HG02798 (cell line): ENCODE results near the gene SRBD1.

Source experiments
- ATAC-seq: cut with Tn5 transposase; IDR thresholded peaks from one replicate; pipeline ENCODE4 v1.9.1; 2021; ENCODE audit warnings: mild to moderate bottlenecking; ENCODE audit not compliant: unreplicated experiment, poor library complexity

SRBD1 gene

GRCh38 chr2:45483997-45484396 lies 127.1 kb downstream of the SRBD1 start:
- no peak for ATAC-seq

- no peak for ATAC-seq
These were observed 133.5 kb downstream of the SRBD1 start for GRCh38 chr2:45477546-45477945.

- ATAC-seq = no peak
These were observed 140.5 kb downstream of the SRBD1 start for GRCh38 chr2:45470531-45470930.

GRCh38 chr2:45469314-45470099 lies 141.6 kb downstream of the SRBD1 start:
- peak; percentile 57 for ATAC-seq

- no peak for ATAC-seq
These were observed 142.8 kb downstream of the SRBD1 start for GRCh38 chr2:45468279-45468678.

- no peak for ATAC-seq
These were observed 145.0 kb downstream of the SRBD1 start for GRCh38 chr2:45466053-45466452.

- ATAC-seq = no peak
These were observed 150.2 kb downstream of the SRBD1 start for GRCh38 chr2:45460825-45461224.

GRCh38 chr2:45459860-45460259 lies 151.2 kb downstream of the SRBD1 start:
- ATAC-seq = no peak

GRCh38 chr2:45458909-45459563 lies 152.0 kb downstream of the SRBD1 start:
- no peak for ATAC-seq

- ATAC-seq = no peak
These were observed 153.7 kb downstream of the SRBD1 start for GRCh38 chr2:45457211-45457945.

- no peak for ATAC-seq
These were observed 158.2 kb downstream of the SRBD1 start for GRCh38 chr2:45452866-45453265.

GRCh38 chr2:45450634-45451033 lies 160.4 kb downstream of the SRBD1 start:
- ATAC-seq = no peak

- no peak for ATAC-seq
These were observed 162.8 kb downstream of the SRBD1 start for GRCh38 chr2:45448217-45448616.

GRCh38 chr2:45446016-45446415 lies 165.1 kb downstream of the SRBD1 start:
- ATAC-seq = no peak

- no peak for ATAC-seq
These were observed 166.0 kb downstream of the SRBD1 start for GRCh38 chr2:45445037-45445436.

GRCh38 chr2:45443012-45443411 lies 168.1 kb downstream of the SRBD1 start:
- no peak for ATAC-seq

- ATAC-seq = no peak
These were observed 169.0 kb downstream of the SRBD1 start for GRCh38 chr2:45442026-45442425.

- ATAC-seq = no peak
These were observed 169.5 kb downstream of the SRBD1 start for GRCh38 chr2:45441571-45441970.

- ATAC-seq = peak; percentile 80
These were observed 171.0 kb downstream of the SRBD1 start for GRCh38 chr2:45439788-45440773.
